Suppressor macrophage treated with lipopolysaccharide for 4 hours (primary cell): ENCODE measurements around the gene UBAP2L.
"Not testable (repeated sequence)": the region's sequence is repeated elsewhere in the genome, so short reads cannot be mapped to it uniquely, and the experiment has no call there.

ENCODE experiments used
- DNase-seq: peaks from one replicate; pipeline ENCODE4 v3.0.0-alpha.2; 2020

Gene UBAP2L

GRCh38 chr1:154206196-154206595 lies 14.6 kb upstream of the UBAP2L start, which contains the start of gene CFAP141:
TSS of gene CFAP141 (minus strand) at chr1:154206333. CDS start at chr1:154206307, 26 bp downstream.
- no peak for DNase-seq

GRCh38 chr1:154207262-154207661 lies 13.5 kb upstream of the UBAP2L start:
- DNase-seq = no peak

GRCh38 chr1:154208677-154209388 lies 11.9 kb upstream of the UBAP2L start:
- peak; percentile 46 for DNase-seq

GRCh38 chr1:154212083-154212482 lies 8.7 kb upstream of the UBAP2L start:
- no peak for DNase-seq

- peak; percentile 19 for DNase-seq
These were observed 7.5 kb upstream of the UBAP2L start for GRCh38 chr1:154213274-154213673.

- no peak for DNase-seq
These were observed 2.2 kb upstream of the UBAP2L start for GRCh38 chr1:154218545-154218944.

GRCh38 chr1:154219541-154219940 lies 1.2 kb upstream of the UBAP2L start:
- peak; percentile 58 for DNase-seq

- no peak for DNase-seq
These were observed 169 bp downstream of the UBAP2L start for GRCh38 chr1:154220970-154221277.

- DNase-seq = peak; percentile 45
These were observed 685 bp downstream of the UBAP2L start for GRCh38 chr1:154221278-154222001.

GRCh38 chr1:154222518-154222917 lies 1.8 kb downstream of the UBAP2L start:
- DNase-seq = no peak

- DNase-seq = no peak
These were observed 2.2 kb downstream of the UBAP2L start for GRCh38 chr1:154222918-154223317.

- peak; percentile 29 for DNase-seq
These were observed 2.9 kb downstream of the UBAP2L start for GRCh38 chr1:154223621-154224020.

- DNase-seq = no peak
These were observed 4.6 kb downstream of the UBAP2L start for GRCh38 chr1:154225370-154225769.

GRCh38 chr1:154231112-154231511 lies 10.4 kb downstream of the UBAP2L start:
- DNase-seq = not testable (repeated sequence)

- not testable (repeated sequence) for DNase-seq
These were observed 12.4 kb downstream of the UBAP2L start for GRCh38 chr1:154233127-154233526.

- DNase-seq = no peak
These were observed 16.1 kb downstream of the UBAP2L start for GRCh38 chr1:154236855-154237254.

- DNase-seq = no peak
These were observed 16.7 kb downstream of the UBAP2L start for GRCh38 chr1:154237435-154237834.

GRCh38 chr1:154237880-154238506 lies 17.2 kb downstream of the UBAP2L start:
- DNase-seq = no peak

- no peak for DNase-seq
These were observed 18.7 kb downstream of the UBAP2L start for GRCh38 chr1:154239491-154239890.

GRCh38 chr1:154240294-154240833 lies 19.6 kb downstream of the UBAP2L start:
- DNase-seq = no peak

- no peak for DNase-seq
These were observed 21.1 kb downstream of the UBAP2L start for GRCh38 chr1:154241703-154242351.

GRCh38 chr1:154253671-154254070 lies 32.9 kb downstream of the UBAP2L start:
- no peak for DNase-seq

- DNase-seq = no peak
These were observed 35.9 kb downstream of the UBAP2L start for GRCh38 chr1:154256686-154257085.
